ENCODE results near the gene BTF3.

- TF ChIP-seq TAF1 (IDR thresholded peaks at IDR 0.05; ENCODE audit: borderline replicate concordance, insufficient read depth, low read length) = no peak
- no peak for TF ChIP-seq POLR2AphosphoS5 (IDR thresholded peaks at IDR 0.05; ENCODE audit: low read depth, low read length)
- TF ChIP-seq REST (IDR thresholded peaks at IDR 0.05; ENCODE audit: insufficient read depth in 1 of 2, low read depth in 2 of 2, low read length in 2 of 2) = no peak
Observed at GRCh38 chr5:73493421-73493820, 4.8 kb upstream of the BTF3 start.
